K562 (cell line): ENCODE results near the gene CLIC1. TPM values are rescaled to one million over a fixed set of nuclear protein-coding genes. Genes with fewer than 3 reads are reported as not detected.

Source experiments
- BRD9 ChIP-seq: fragments of 450-650 bp; IDR thresholded peaks from 2 replicates; pipeline ENCODE4 v1.6.1; 2018; ENCODE audit warnings: low read depth; ENCODE audit not compliant: partially characterized antibody
- CBFA2T3 ChIP-seq: fragments of 450-650 bp; IDR thresholded peaks from 2 replicates; pipeline ENCODE4 v1.6.1; 2017
- CBX3 ChIP-seq, 2 experiments: IDR thresholded peaks; 1 replicate in 1 of 2; 2 replicates in 1 of 2; pipeline ENCODE4 v1.6.1; 2012; ENCODE audit warnings: inconsistent platforms in 2 of 2, low read length in 2 of 2, borderline replicate concordance in 1 of 2, control low read depth in 1 of 2
- CHCHD3 ChIP-seq: fragments of 250-450 bp; sonication (Bioruptor Pico); IDR thresholded peaks from 2 replicates; pipeline ENCODE4 v2.1.2; 2022; ENCODE audit warnings: mild to moderate bottlenecking
- EHMT2 ChIP-seq: fragments of 450-650 bp; IDR thresholded peaks from 2 replicates; pipeline ENCODE4 v1.6.1; 2018; ENCODE audit warnings: antibody characterized with exemption
- ESRRB ChIP-seq: fragments of 250-450 bp; sonication (Bioruptor Pico); IDR thresholded peaks from 2 replicates; pipeline ENCODE4 v1.5.0; 2020; ENCODE audit warnings: mild to moderate bottlenecking, moderate library complexity, borderline replicate concordance
- HLTF ChIP-seq: fragments of 450-650 bp; IDR thresholded peaks from 2 replicates; pipeline ENCODE4 v1.6.1; 2016
- KDM4B ChIP-seq, 2 experiments: fragments of 450-650 bp in 1 of 2; sonication (generic) in 1 of 2; IDR thresholded peaks; 2 replicates each; pipeline ENCODE4 v1.6.1; 2016 to 2017; ENCODE audit warnings: borderline replicate concordance in 2 of 2, antibody characterized with exemption in 1 of 2, low read depth in 1 of 2, mild to moderate bottlenecking in 1 of 2
- KLF1 ChIP-seq: fragments of 450-650 bp; IDR thresholded peaks from 2 replicates; pipeline ENCODE4 v1.6.1; 2016; ENCODE audit warnings: missing genetic modification characterization, missing compliant biosample characterization
- KLF6 ChIP-seq: fragments of 250-450 bp; sonication (Bioruptor Pico); IDR thresholded peaks from 2 replicates; pipeline ENCODE4 v1.4.0; 2020; ENCODE audit warnings: mild to moderate bottlenecking, moderate library complexity, borderline replicate concordance
- MTA3 ChIP-seq: fragments of 450-650 bp; formaldehyde crosslinking; IDR thresholded peaks from 2 replicates; pipeline ENCODE4 v1.6.1; 2017; ENCODE audit warnings: mild to moderate bottlenecking, borderline replicate concordance
- SMC3 ChIP-seq: conservative IDR thresholded peaks from 2 replicates; pipeline ENCODE4 v1.6.1; 2011; ENCODE audit warnings: low read depth, low read length, improper control_type of control experiment; ENCODE audit not compliant: insufficient read depth
- TCF7 ChIP-seq: sonication (generic); IDR thresholded peaks from 2 replicates; pipeline ENCODE4 v1.6.1; 2016; ENCODE audit warnings: antibody characterized with exemption, borderline replicate concordance
- TFAM ChIP-seq: fragments of 250-450 bp; sonication (Bioruptor Pico); conservative IDR thresholded peaks from 2 replicates; pipeline ENCODE4 v1.5.0; 2021; ENCODE audit warnings: mild to moderate bottlenecking, moderate library complexity
- polyA plus RNA-seq, 8 experiments: library from polyadenylated mRNA; depleted of rRNA in 4 of 8; stranded (reverse) in 5 of 8; unstranded in 3 of 8; fragments of >200 nt; fragmentation: Nextera tagmentation in 2 of 8; fragmentation: Illumina TruSeq in 1 of 8; extraction: Ambion mirVana in 2 of 8; extraction: Trizol in 1 of 8; gene quantifications; 2 replicates each; pipeline versions ENCODE4 v1.2.1 to v1.2.3, GENCODE V29; 2011 to 2014; ENCODE audit warnings: inconsistent platforms in 1 of 8, missing spikeins in 1 of 8
- total RNA-seq, 7 experiments: library from RNA; depleted of rRNA in 6 of 7; stranded (reverse); fragments of >200 nt in 6 of 7; fragmentation: Illumina TruSeq in 2 of 7; extraction: Trizol in 2 of 7; gene quantifications; 2 replicates each; pipeline versions ENCODE4 v1.2.1 to v1.2.3, GENCODE V29; 2011 to 2021; ENCODE audit warnings: low replicate concordance in 1 of 7
- TF ChIP-seq, protein P1 (sequence below): fragments of 250-450 bp; sonication (Bioruptor Pico); IDR thresholded peaks from 2 replicates; pipeline ENCODE4 v1.4.0; 2020; ENCODE audit warnings: mild to moderate bottlenecking
- TF ChIP-seq, protein P2 (sequence below), 2 experiments: fragments of 450-650 bp; formaldehyde crosslinking in 1 of 2; IDR thresholded peaks; 2 replicates each; pipeline versions ENCODE4 v1.4.0 to v1.6.1; 2014 to 2020; ENCODE audit warnings: mild to moderate bottlenecking in 2 of 2, borderline replicate concordance in 1 of 2, low read depth in 1 of 2
- TF ChIP-seq, protein P3 (sequence below): sonication (generic); formaldehyde crosslinking; IDR thresholded peaks from 2 replicates; pipeline ENCODE4 v1.9.0; 2022; ENCODE audit warnings: mild to moderate bottlenecking, missing genetic modification reagents

CLIC1 gene
- total and polyA plus RNA-seq, 9 of the 15 experiments (the other 6 are each of a cell fraction or from before 2014, with no cell fraction given) = 1,267 to 2,419 (median 1,808) TPM

DNA sequence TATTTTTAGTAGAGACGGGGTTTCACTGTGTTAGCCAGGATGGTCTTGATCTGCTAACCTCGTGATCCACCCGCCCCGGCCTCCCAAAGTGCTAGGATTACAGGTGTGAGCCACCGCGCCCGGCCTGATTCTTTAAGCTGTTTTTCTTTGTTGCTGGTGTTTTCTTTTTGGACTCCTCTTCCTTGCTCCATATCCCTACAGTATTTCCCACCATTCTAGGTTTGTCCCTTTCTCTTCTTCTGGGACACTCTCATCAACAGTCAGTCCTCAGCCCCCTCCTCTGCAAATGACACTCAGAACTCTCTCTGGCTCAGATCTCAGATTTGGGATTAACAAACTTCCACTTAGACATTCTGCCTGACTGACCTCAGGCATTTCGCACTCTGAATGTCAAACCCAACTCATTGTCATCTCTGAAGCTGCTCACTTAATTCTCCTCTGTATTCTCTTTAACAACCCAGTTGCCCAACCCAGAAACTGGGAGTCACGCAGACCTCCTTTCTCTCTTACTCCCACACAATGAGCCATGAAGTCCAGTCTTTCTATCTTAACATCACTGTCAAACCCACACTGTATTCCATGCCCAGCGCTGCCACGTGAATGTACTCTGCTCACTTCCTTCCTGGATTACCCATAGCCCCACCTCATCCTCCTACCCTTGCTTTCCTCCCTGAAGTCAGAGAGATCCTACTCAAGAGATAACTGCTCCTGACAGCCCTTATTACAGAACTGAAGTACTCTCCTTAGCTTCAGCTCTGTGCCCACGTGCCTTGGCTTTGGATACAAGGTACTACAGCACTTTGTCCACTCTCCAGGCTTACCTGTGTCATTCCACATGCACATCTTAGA lies 10.6 kb downstream of the CLIC1 start (continued):
- TF ChIP-seq, protein P1, sequence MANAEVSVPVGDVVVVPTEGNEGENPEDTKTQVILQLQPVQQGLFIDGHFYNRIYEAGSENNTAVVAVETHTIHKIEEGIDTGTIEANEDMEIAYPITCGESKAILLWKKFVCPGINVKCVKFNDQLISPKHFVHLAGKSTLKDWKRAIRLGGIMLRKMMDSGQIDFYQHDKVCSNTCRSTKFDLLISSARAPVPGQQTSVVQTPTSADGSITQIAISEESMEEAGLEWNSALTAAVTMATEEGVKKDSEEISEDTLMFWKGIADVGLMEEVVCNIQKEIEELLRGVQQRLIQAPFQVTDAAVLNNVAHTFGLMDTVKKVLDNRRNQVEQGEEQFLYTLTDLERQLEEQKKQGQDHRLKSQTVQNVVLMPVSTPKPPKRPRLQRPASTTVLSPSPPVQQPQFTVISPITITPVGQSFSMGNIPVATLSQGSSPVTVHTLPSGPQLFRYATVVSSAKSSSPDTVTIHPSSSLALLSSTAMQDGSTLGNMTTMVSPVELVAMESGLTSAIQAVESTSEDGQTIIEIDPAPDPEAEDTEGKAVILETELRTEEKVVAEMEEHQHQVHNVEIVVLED = peak; percentile 36; the same call in 1 of the 2 replicates
- TF ChIP-seq KLF6 (peak; percentile 88; the same call in 1 of the 2 replicates), KLF1 (tag) (no peak), KDM4B (IDR thresholded peaks at IDR 0.05; ENCODE audit: borderline replicate concordance in 2 of 2, low read depth in 1 of 2) (no peak), HLTF (no peak), EHMT2 (0 out of 2 replicates have a peak, but pooled peaks have one; percentile 57), TCF7 (no peak), ESRRB (CRISPR knock-in tag) (no peak), SMC3 (no peak), CHCHD3 (CRISPR knock-in tag) (no peak), TFAM (CRISPR knock-in tag) (no peak), CBFA2T3 (no peak), MTA3 (no peak), CBX3 (IDR thresholded peaks at IDR 0.05; ENCODE audit: borderline replicate concordance in 1 of 2, low read length in 2 of 2) (no peak), BRD9 (no peak)
- TF ChIP-seq, protein P2, sequence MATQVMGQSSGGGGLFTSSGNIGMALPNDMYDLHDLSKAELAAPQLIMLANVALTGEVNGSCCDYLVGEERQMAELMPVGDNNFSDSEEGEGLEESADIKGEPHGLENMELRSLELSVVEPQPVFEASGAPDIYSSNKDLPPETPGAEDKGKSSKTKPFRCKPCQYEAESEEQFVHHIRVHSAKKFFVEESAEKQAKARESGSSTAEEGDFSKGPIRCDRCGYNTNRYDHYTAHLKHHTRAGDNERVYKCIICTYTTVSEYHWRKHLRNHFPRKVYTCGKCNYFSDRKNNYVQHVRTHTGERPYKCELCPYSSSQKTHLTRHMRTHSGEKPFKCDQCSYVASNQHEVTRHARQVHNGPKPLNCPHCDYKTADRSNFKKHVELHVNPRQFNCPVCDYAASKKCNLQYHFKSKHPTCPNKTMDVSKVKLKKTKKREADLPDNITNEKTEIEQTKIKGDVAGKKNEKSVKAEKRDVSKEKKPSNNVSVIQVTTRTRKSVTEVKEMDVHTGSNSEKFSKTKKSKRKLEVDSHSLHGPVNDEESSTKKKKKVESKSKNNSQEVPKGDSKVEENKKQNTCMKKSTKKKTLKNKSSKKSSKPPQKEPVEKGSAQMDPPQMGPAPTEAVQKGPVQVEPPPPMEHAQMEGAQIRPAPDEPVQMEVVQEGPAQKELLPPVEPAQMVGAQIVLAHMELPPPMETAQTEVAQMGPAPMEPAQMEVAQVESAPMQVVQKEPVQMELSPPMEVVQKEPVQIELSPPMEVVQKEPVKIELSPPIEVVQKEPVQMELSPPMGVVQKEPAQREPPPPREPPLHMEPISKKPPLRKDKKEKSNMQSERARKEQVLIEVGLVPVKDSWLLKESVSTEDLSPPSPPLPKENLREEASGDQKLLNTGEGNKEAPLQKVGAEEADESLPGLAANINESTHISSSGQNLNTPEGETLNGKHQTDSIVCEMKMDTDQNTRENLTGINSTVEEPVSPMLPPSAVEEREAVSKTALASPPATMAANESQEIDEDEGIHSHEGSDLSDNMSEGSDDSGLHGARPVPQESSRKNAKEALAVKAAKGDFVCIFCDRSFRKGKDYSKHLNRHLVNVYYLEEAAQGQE (IDR thresholded peaks at IDR 0.05; ENCODE audit: borderline replicate concordance) = 0 out of 2 replicates have a peak, but pooled peaks have one; percentile 22
- TF ChIP-seq, protein P2 (CRISPR knock-in tag; IDR thresholded peaks at IDR 0.05; ENCODE audit: low read depth) = peak; percentile 78; the same call in 1 of the 2 replicates
- TF ChIP-seq, protein P3, sequence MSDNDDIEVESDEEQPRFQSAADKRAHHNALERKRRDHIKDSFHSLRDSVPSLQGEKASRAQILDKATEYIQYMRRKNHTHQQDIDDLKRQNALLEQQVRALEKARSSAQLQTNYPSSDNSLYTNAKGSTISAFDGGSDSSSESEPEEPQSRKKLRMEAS (CRISPR knock-in tag) = no peak; the same call in 1 of the 2 replicates
